GM18858 (cell line): ENCODE results near the gene PFN1.

Source experiments
- ATAC-seq: cut with Tn5 transposase; IDR thresholded peaks from one replicate; pipeline ENCODE4 v1.9.1; 2021; ENCODE audit not compliant: unreplicated experiment

The PFN1 gene

GRCh38 chr17:4897198-4897687 lies 51.1 kb downstream of the PFN1 start:
- no peak for ATAC-seq

DNA sequence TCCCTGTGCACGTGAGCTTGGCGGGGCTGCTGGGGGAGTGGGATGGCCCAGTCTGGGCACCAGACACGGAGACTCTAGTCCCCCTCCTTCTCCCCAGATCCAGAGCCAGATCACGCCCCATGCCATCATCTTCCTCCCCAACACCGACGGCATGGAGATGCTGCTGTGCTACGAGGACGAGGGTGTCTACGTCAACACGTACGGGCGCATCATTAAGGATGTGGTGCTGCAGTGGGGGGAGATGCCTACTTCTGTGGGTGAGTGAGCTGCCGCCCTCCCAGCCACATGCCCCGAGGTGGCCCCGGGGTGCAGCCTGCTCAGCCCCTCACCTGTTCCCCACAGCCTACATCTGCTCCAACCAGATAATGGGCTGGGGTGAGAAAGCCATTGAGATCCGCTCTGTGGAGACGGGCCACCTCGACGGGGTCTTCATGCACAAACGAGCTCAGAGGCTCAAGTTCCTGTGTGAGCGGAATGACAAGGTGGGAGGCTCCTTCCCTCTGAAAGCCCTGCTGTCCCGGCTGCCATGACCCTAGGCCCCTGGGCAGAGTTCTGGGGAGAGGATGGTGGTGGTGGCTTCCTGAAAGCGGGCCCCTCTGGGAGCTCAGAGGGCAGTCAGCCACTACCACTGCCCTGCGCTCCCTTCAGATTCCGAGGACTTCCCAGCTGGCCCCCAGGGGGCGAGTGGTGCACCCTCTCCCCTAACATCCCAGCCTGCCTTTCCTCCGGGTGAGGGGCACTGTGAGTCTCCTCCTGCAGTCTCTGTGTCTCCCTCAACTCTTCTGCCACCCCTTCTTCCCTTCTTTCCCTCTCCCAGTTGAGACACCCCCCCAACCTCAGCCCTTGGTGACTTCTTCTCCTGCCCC lies 51.8 kb downstream of the PFN1 start:
- ATAC-seq: no peak

DNA sequence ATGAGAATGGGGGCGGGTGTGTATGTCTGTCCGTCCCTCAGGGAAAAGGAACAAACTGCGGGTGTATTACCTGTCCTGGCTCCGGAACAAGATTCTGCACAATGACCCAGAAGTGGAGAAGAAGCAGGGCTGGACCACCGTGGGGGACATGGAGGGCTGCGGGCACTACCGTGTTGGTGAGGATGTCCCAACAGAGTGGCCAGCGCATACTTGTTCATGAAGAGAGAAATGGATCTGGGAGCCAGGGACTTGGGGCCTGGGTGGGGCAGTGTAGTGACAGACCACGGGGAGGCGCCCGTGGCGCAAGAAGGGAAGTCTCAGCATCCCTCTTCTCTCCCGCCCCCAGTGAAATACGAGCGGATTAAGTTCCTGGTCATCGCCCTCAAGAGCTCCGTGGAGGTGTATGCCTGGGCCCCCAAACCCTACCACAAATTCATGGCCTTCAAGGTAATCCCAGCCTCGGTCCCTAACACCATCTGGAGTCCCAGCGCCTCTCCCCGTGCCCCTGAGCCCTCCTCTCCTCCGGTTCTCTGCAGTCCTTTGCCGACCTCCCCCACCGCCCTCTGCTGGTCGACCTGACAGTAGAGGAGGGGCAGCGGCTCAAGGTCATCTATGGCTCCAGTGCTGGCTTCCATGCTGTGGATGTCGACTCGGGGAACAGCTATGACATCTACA lies 52.5 kb downstream of the PFN1 start:
- ATAC-seq: no peak
